ENCODE measurements around the gene CBFA2T2. TPM values are rescaled to one million over a fixed set of nuclear protein-coding genes. Genes with fewer than 3 reads are reported as not detected.
"Not testable (repeated sequence)": the region's sequence is repeated elsewhere in the genome, so short reads cannot be mapped to it uniquely, and the experiment has no call there.

CBFA2T2 gene
- total RNA-seq, 1 experiment from 2014 or later: 16.3 TPM

GRCh38 chr20:33535717-33536116 is 45.8 kb downstream of the CBFA2T2 start:
- peaks cover 12% of the 10 kb centered on the region; the same call in 1 of the 2 replicates for H3K4me1 ChIP-seq (ENCODE audit: control insufficient read depth, insufficient read depth, low read length)
- H3K27me3 ChIP-seq (ENCODE audit: control insufficient read depth, insufficient read depth, low read length); intact Hi-C loops (cut with micrococcal nuclease; ENCODE audit: unreplicated experiment); CTCF ChIA-PET; H3K36me3 ChIP-seq (ENCODE audit: control insufficient read depth, insufficient read depth, low read length); DNase-seq (ENCODE audit: low read depth, low spot score); ATAC-seq; in situ Hi-C loops (cut with HindIII; ENCODE audit: low pct_unique_long_range_greater_than_20kb, low sequenced_read_pairs); H3K27ac ChIP-seq (ENCODE audit: low read length); BruUV-seq (replicated peaks); POLR2A ChIA-PET; H3K9me3 ChIP-seq (ENCODE audit: control insufficient read depth, insufficient read depth, low read depth, low read length); H3K4me3 ChIP-seq (ENCODE audit: low read depth in 2 of 2, low read length in 2 of 2): not testable (repeated sequence)

DNA sequence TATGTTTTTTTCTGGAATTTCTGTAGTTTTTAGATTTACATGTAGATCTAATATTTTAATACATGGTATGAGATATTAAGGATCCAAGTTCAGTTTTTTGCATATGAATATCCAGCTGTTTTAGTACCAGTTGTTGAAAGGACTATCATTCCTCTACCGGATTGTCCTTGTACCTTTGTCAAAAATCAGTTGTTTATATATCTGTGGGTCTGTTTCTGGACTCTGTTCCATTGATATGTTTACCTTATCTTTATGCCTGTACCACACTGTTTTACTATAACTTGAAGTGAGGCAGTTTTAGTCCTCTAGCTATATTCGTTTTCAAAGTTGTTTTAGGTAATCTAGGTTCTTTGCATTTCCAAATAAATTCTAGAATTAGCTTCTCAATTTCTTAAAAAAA is 47.7 kb downstream of the CBFA2T2 start:
- intact Hi-C loops (cut with micrococcal nuclease; ENCODE audit: unreplicated experiment): no loop called here
- CTCF ChIA-PET: no interaction called here
- POLR2A ChIA-PET: interaction anchor here (0.6 to 0.7 kb wide), 2 partner anchors 25 to 51 kb away, joined by 3 to 7 read pairs; no protein-coding TSS in a partner anchor

More for the DNA sequence above, 47.7 kb downstream of the CBFA2T2 start:
- BruUV-seq (replicated peaks): no TSS peak
- no peaks in the 10 kb centered on the region for H3K27me3 ChIP-seq (ENCODE audit: control insufficient read depth, insufficient read depth, low read length)
- H3K27ac ChIP-seq (ENCODE audit: low read length): no peak overlapping the region
- ATAC-seq: no peak
- H3K9me3 ChIP-seq (ENCODE audit: control insufficient read depth, insufficient read depth, low read depth, low read length): no peaks in the 10 kb centered on the region
- no peak for DNase-seq (ENCODE audit: low read depth, low spot score)
- in situ Hi-C loops (cut with HindIII; ENCODE audit: low pct_unique_long_range_greater_than_20kb, low sequenced_read_pairs): no loop called here
- TF ChIP-seq TCF7L2 (IDR thresholded peaks at IDR 0.05; ENCODE audit: low read depth, low read length) (no peak), REST (IDR thresholded peaks at IDR 0.05; ENCODE audit: insufficient read depth in 1 of 2, low read depth in 2 of 2, low read length in 1 of 2) (no peak), SIN3A (IDR thresholded peaks at IDR 0.05; ENCODE audit: borderline replicate concordance, insufficient read depth, low read depth, low read length) (no peak), POLR2AphosphoS5 (IDR thresholded peaks at IDR 0.05; ENCODE audit: low read depth, low read length) (no peak)
- TF ChIP-seq, protein P1, sequence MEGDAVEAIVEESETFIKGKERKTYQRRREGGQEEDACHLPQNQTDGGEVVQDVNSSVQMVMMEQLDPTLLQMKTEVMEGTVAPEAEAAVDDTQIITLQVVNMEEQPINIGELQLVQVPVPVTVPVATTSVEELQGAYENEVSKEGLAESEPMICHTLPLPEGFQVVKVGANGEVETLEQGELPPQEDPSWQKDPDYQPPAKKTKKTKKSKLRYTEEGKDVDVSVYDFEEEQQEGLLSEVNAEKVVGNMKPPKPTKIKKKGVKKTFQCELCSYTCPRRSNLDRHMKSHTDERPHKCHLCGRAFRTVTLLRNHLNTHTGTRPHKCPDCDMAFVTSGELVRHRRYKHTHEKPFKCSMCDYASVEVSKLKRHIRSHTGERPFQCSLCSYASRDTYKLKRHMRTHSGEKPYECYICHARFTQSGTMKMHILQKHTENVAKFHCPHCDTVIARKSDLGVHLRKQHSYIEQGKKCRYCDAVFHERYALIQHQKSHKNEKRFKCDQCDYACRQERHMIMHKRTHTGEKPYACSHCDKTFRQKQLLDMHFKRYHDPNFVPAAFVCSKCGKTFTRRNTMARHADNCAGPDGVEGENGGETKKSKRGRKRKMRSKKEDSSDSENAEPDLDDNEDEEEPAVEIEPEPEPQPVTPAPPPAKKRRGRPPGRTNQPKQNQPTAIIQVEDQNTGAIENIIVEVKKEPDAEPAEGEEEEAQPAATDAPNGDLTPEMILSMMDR (IDR thresholded peaks at IDR 0.05): no peak
- H3K4me3 ChIP-seq (ENCODE audit: low read depth in 2 of 2, low read length in 2 of 2): no peak overlapping the region
- H3K4me1 ChIP-seq (ENCODE audit: control insufficient read depth, insufficient read depth, low read length): peaks cover 6% of the 10 kb centered on the region; the same call in 1 of the 2 replicates
- no peaks in the 10 kb centered on the region for H3K36me3 ChIP-seq (ENCODE audit: control insufficient read depth, insufficient read depth, low read length)

All from Panc1 (cell line).